ENCODE data around the gene IGSF6. TPM values are rescaled to one million over a fixed set of nuclear protein-coding genes. Genes with fewer than 3 reads are reported as not detected.
A peak's percentile ranks its signal among the peaks of the same experiment; 100 is the strongest.

IGSF6 gene
- total and polyA plus RNA-seq, 2 of the 13 experiments (the other 11 are each of a cell fraction or from before 2014, with no cell fraction given): not detected

DNA sequence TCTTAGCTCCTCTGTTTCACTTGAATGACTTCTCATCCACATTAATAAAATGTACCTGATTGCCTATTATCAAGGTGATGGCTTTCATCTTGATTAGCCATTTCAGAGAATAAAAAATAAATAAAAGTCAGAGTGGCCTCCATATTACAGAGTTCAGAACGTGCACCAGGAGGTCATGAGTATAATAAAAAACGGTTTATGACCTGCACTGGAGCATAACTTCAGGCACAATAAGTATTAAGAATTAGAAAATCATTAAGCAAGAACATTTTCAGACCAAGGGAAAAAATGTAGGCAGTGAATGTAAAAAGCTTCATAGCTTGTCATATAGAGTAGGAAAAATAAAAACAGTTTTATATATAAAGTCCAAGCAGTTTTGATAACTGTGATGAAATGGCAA lies 41.6 kb downstream of the IGSF6 start:
- in situ Hi-C loops (cut with HindIII; ENCODE audit: extremely low pct_ligation_motif_present, low pct_unique_long_range_greater_than_20kb) (no loop called here), intact Hi-C loops (cut with micrococcal nuclease; ENCODE audit: unreplicated experiment) (no loop called here)
- Histone ChIP-seq H3K4me2 (ENCODE audit: low read depth, low read length) (no peak overlapping the region), H3K9me3 (ENCODE audit: low read length) (no peaks in the 10 kb centered on the region), H3K27me3 (ENCODE audit: control insufficient read depth in 1 of 2, insufficient read depth in 2 of 2, low read length in 2 of 2) (no peaks in the 10 kb centered on the region), H3K36me3 (replicated peaks in 1 of 2; ENCODE audit: control insufficient read depth in 1 of 2, insufficient read depth in 2 of 2, low read length in 2 of 2) (peaks cover 0 to 5% of the 10 kb centered on the region in 2 experiments; a peak in 4 of 5 replicates), H4K20me1 (ENCODE audit: insufficient read depth, low read length) (0 out of 2 replicates have a peak, but pooled peaks cover 2% of the 10 kb centered on the region), H3K4me3 (replicated peaks in 1 of 3; ENCODE audit: insufficient read depth in 1 of 3, low read depth in 2 of 3, low read length in 3 of 3) (no peak overlapping the region), H3K79me2 (ENCODE audit: insufficient read depth, low read length) (peaks cover 88% of the 10 kb centered on the region), H3K9ac (ENCODE audit: insufficient read depth, low read depth, low read length) (no peak overlapping the region), H3K27ac (ENCODE audit: extremely low read length, insufficient read depth, low read length) (no peak overlapping the region), H2AFZ (ENCODE audit: low read length) (no peak overlapping the region), H3K4me1 (ENCODE audit: insufficient read depth, low read length) (peaks cover 42% of the 10 kb centered on the region)
- no peak for DNase-seq (ENCODE audit: low spot score)
- ChIA-PET POLR2A (no interaction called here), CTCF (ENCODE audit: low intra/inter-chr PET ratio, low total read pairs) (no interaction called here)
- FAIRE-seq: no peak
- BruUV-seq (replicated peaks): no TSS peak
- no peak for ATAC-seq
- 0 out of 2 replicates have a peak, but pooled peaks have one; percentile 11 for TF ChIP-seq SOX5 (CRISPR knock-in tag; IDR thresholded peaks at IDR 0.05; ENCODE audit: borderline replicate concordance)
- no peak for TF ChIP-seq ZNF766 (CRISPR knock-in tag; IDR thresholded peaks at IDR 0.05; ENCODE audit: borderline replicate concordance)
- WGBS (ENCODE audit: low lambda C conversion rate): 95% methylated on average over 2 of the region's 2 CpGs

DNA sequence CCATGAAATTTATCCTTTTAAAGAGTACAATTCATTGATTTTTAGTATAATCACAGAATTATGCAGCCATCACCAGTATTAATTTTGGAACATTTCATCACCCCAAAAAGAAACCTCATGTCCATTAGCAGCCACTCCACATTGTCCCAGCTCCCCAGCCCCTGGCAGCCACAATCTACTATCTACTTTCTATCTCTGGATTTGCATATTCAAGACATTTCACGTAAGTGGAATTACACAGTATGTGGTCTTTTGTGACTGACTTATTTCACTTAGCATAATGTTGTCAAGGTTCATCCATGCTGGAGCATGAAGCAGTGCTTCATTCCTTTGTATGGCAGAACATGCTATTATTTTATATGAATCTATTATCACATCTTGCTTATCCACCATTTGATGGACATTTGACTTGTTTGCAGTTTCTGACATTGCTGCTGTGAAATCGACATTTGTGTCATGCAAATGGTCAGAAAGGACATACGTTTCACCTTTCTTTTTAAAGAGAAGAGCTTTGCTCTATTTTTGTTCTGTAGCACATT lies 42.3 kb downstream of the IGSF6 start:
- Histone ChIP-seq H3K79me2 (ENCODE audit: insufficient read depth, low read length) (peaks cover 89% of the 10 kb centered on the region), H3K27ac (ENCODE audit: extremely low read length, insufficient read depth, low read length) (no peak overlapping the region), H3K4me2 (ENCODE audit: low read depth, low read length) (no peak overlapping the region), H3K9me3 (ENCODE audit: low read length) (no peaks in the 10 kb centered on the region), H3K9ac (ENCODE audit: insufficient read depth, low read depth, low read length) (no peak overlapping the region), H4K20me1 (ENCODE audit: insufficient read depth, low read length) (peaks cover 6% of the 10 kb centered on the region; the same call in 1 of the 2 replicates), H3K4me3 (replicated peaks in 1 of 3; ENCODE audit: insufficient read depth in 1 of 3, low read depth in 2 of 3, low read length in 3 of 3) (no peak overlapping the region), H2AFZ (ENCODE audit: low read length) (no peak overlapping the region), H3K36me3 (replicated peaks in 1 of 2; ENCODE audit: control insufficient read depth in 1 of 2, insufficient read depth in 2 of 2, low read length in 2 of 2) (no peaks in the 10 kb centered on the region; a peak in 1 of 5 replicates), H3K4me1 (ENCODE audit: insufficient read depth, low read length) (peaks cover 49% of the 10 kb centered on the region), H3K27me3 (ENCODE audit: control insufficient read depth in 1 of 2, insufficient read depth in 2 of 2, low read length in 2 of 2) (no peaks in the 10 kb centered on the region)
- no TSS peak for BruUV-seq (replicated peaks)
- WGBS (ENCODE audit: low lambda C conversion rate): 96% methylated on average over 3 of the region's 3 CpGs
- in situ Hi-C loops (cut with HindIII; ENCODE audit: extremely low pct_ligation_motif_present, low pct_unique_long_range_greater_than_20kb) (no loop called here), intact Hi-C loops (cut with micrococcal nuclease; ENCODE audit: unreplicated experiment) (no loop called here)
- no peak for DNase-seq (ENCODE audit: low spot score)
- TF ChIP-seq ZNF713 (CRISPR knock-in tag; IDR thresholded peaks at IDR 0.05) (no peak), XRCC5 (optimal IDR thresholded peaks at IDR 0.05; ENCODE audit: low read length) (no peak), REXO4 (CRISPR knock-in tag; IDR thresholded peaks at IDR 0.05; ENCODE audit: borderline replicate concordance) (no peak), TEAD3 (CRISPR knock-in tag; optimal IDR thresholded peaks at IDR 0.05; ENCODE audit: borderline replicate concordance) (peak; percentile 10), ZNF24 (IDR thresholded peaks at IDR 0.05) (no peak), PCBP1 (IDR thresholded peaks at IDR 0.05; ENCODE audit: borderline replicate concordance, low read depth, low read length) (no peak), AGO2 (optimal IDR thresholded peaks at IDR 0.05; ENCODE audit: low read depth, low read length) (no peak)
- TF ChIP-seq, protein P1, sequence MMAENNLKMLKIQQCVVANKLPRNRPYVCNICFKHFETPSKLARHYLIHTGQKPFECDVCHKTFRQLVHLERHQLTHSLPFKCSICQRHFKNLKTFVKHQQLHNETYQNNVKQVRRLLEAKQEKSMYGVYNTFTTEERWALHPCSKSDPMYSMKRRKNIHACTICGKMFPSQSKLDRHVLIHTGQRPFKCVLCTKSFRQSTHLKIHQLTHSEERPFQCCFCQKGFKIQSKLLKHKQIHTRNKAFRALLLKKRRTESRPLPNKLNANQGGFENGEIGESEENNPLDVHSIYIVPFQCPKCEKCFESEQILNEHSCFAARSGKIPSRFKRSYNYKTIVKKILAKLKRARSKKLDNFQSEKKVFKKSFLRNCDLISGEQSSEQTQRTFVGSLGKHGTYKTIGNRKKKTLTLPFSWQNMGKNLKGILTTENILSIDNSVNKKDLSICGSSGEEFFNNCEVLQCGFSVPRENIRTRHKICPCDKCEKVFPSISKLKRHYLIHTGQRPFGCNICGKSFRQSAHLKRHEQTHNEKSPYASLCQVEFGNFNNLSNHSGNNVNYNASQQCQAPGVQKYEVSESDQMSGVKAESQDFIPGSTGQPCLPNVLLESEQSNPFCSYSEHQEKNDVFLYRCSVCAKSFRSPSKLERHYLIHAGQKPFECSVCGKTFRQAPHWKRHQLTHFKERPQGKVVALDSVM (CRISPR knock-in tag; IDR thresholded peaks at IDR 0.05): no peak
- CTCF ChIA-PET (ENCODE audit: low intra/inter-chr PET ratio, low total read pairs): no interaction called here
- no peak for ATAC-seq
- FAIRE-seq: no peak
- POLR2A ChIA-PET: no interaction called here
